ENCODE results near the gene PPP1R12C. TPM values are rescaled to one million over a fixed set of nuclear protein-coding genes. Genes with fewer than 3 reads are reported as not detected.

Gene PPP1R12C
- total and polyA plus RNA-seq, 3 donors from 2014 or later = 184 to 220 (median 206) TPM

- Histone ChIP-seq H3K9me3 (no peaks in the 10 kb centered on the region), H3K27ac (no peak overlapping the region), H3K27me3 (no peaks in the 10 kb centered on the region), H3K4me1 (peaks cover 12% of the 10 kb centered on the region), H3K36me3 (ENCODE audit: low read depth, missing control alignments) (no peaks in the 10 kb centered on the region), H3K4me3 (peak overlapping the region; percentile 15 to 32)
- no peak for DNase-seq
- intact Hi-C loops (cut with DNase I; ENCODE audit: low total_unique reads) = no loop called here
- TF ChIP-seq, protein P1, sequence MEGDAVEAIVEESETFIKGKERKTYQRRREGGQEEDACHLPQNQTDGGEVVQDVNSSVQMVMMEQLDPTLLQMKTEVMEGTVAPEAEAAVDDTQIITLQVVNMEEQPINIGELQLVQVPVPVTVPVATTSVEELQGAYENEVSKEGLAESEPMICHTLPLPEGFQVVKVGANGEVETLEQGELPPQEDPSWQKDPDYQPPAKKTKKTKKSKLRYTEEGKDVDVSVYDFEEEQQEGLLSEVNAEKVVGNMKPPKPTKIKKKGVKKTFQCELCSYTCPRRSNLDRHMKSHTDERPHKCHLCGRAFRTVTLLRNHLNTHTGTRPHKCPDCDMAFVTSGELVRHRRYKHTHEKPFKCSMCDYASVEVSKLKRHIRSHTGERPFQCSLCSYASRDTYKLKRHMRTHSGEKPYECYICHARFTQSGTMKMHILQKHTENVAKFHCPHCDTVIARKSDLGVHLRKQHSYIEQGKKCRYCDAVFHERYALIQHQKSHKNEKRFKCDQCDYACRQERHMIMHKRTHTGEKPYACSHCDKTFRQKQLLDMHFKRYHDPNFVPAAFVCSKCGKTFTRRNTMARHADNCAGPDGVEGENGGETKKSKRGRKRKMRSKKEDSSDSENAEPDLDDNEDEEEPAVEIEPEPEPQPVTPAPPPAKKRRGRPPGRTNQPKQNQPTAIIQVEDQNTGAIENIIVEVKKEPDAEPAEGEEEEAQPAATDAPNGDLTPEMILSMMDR (IDR thresholded peaks at IDR 0.05) = no peak
- no peak for TF ChIP-seq POLR2A (IDR thresholded peaks at IDR 0.05)
- 5% methylated on average over 31 of the region's 32 CpGs; no CpG with 5 or more reads in 1 of the 2 donors for WGBS, 2 donors
These were observed 43.5 kb upstream of the PPP1R12C start for GRCh38 chr19:55160986-55161365.

GRCh38 chr19:55160128-55160985 lies 42.9 kb upstream of the PPP1R12C start:
- Histone ChIP-seq H3K4me3 (peak overlapping the region; percentile 15 to 32), H3K27ac (no peak overlapping the region), H3K9me3 (no peaks in the 10 kb centered on the region), H3K36me3 (ENCODE audit: low read depth, missing control alignments) (no peaks in the 10 kb centered on the region), H3K27me3 (no peaks in the 10 kb centered on the region), H3K4me1 (peaks cover 12% of the 10 kb centered on the region)
- TF ChIP-seq, protein P1 (IDR thresholded peaks at IDR 0.05) = peak; percentile 58 to 86 (median 82)
- no peak for TF ChIP-seq POLR2A (IDR thresholded peaks at IDR 0.05)
- DNase-seq = peak; percentile 92
- 4 to 6% methylated on average over 10 to 17 of the region's 33 CpGs for WGBS, 2 donors
- intact Hi-C loops (cut with DNase I; ENCODE audit: low total_unique reads) = no loop called here

GRCh38 chr19:55158848-55159749 lies 41.7 kb upstream of the PPP1R12C start:
- 62 to 68% methylated on average over 7 to 18 of the region's 18 CpGs for WGBS, 2 donors
- Histone ChIP-seq H3K4me3 (no peak overlapping the region), H3K4me1 (peaks cover 12% of the 10 kb centered on the region), H3K36me3 (ENCODE audit: low read depth, missing control alignments) (no peaks in the 10 kb centered on the region), H3K27ac (no peak overlapping the region), H3K9me3 (no peaks in the 10 kb centered on the region), H3K27me3 (no peaks in the 10 kb centered on the region)
- TF ChIP-seq, protein P1 (IDR thresholded peaks at IDR 0.05) = no peak
- TF ChIP-seq POLR2A (IDR thresholded peaks at IDR 0.05) = no peak
- DNase-seq = no peak
- intact Hi-C loops (cut with DNase I; ENCODE audit: low total_unique reads) = no loop called here

- no peaks in the 10 kb centered on the region for H3K27me3 ChIP-seq
- H3K4me3 ChIP-seq = no peak overlapping the region
- TF ChIP-seq, protein P1 (IDR thresholded peaks at IDR 0.05) = no peak
- no peak for TF ChIP-seq POLR2A (IDR thresholded peaks at IDR 0.05)
- H3K4me1 ChIP-seq = peaks cover 12% of the 10 kb centered on the region
- no peak overlapping the region for H3K27ac ChIP-seq
- H3K9me3 ChIP-seq = no peaks in the 10 kb centered on the region
- no peaks in the 10 kb centered on the region for H3K36me3 ChIP-seq (ENCODE audit: low read depth, missing control alignments)
- intact Hi-C loops (cut with DNase I; ENCODE audit: low total_unique reads) = no loop called here
- WGBS, 2 donors = 61 to 80% methylated on average over 4 of the region's 4 CpGs
- DNase-seq = no peak
These were observed 41.0 kb upstream of the PPP1R12C start for GRCh38 chr19:55158423-55158822.

All from testis (tissue), 3 donors.